Head of caudate nucleus (tissue), 42 donors: ENCODE results near the gene CCDC7.
"Not testable (repeated sequence)": the region's sequence is repeated elsewhere in the genome, so short reads cannot be mapped to it uniquely, and the experiment has no call there.

Source experiments
- DNase-seq, 42 donors: peaks; one replicate each; pipeline versions ENCODE4 v3.0.0 to v3.0.0-alpha.2; 2020 to 2021; ENCODE audit warnings: mixed read lengths in 7 of 42
- intact Hi-C: fragments of 100-400 bp; cut with DNase I; formaldehyde crosslinking; loops from one replicate; pipeline ENCODE4 v1.15.0; 2022

Gene CCDC7

DNA sequence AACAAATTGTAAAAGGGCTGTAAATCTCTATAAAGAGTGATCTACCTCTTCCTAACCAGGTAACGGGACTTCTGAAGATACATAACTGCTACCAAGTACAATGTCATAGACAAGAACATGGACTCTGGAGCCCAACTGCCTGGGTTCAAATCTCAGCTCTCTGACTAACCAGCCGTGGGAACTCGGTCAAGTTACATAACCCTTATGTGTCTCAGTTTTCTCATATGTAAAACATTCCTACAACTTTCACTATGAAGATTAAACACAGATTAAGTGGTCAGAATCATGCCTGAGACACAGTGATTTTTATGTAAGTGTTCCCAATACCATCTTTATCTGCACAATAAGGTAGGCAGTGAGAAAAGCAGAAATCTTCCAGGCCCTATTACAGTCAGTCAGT, 459.5 kb downstream of the CCDC7 start:
- DNase-seq: no peak
- intact Hi-C loops: no loop called here

DNA sequence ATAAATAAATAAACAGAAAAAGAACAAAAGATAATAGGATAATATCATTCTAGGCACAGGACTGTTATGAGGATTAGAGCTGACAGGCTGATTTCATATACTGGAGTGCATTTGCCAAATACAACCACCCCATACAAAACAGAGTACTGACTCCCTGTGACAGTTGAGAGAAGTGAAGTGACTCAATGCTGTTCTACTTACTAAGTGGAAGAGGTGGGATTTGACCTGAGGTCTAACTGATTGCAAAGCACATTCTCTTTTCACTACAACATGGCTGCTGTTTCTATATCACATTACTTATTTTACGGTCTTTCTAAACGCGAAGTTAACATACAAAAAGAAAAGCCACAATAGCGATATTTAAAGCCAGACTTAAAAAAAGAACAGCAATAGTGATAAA, 460.7 kb downstream of the CCDC7 start:
- intact Hi-C loops: no loop called here
- no peak for DNase-seq

GRCh38 chr10:32909456-32909855, 463.5 kb downstream of the CCDC7 start:
- intact Hi-C loops: no loop called here
- DNase-seq: no peak

GRCh38 chr10:32909970-32910369, 464.0 kb downstream of the CCDC7 start:
- DNase-seq, intact Hi-C loops: not testable (repeated sequence)

GRCh38 chr10:32911285-32912016, 465.5 kb downstream of the CCDC7 start:
- intact Hi-C loops: no loop called here
- DNase-seq: no peak

DNA sequence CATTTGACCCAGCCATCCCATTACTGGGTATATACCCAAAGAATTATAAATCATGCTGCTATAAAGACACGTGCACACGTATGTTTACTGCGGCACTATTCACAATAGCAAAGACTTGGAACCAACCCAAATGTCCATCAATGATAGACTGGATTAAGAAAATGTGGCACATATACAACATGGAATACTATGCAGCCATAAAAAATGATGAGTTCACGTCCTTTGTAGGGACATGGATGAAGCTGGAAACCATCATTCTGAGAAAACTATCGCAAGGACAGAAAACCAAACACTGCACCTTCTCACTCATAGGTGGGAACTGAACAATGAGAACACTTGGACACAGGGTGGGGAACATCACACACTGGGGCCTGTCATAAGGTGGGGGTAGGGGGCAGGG, 471.9 kb downstream of the CCDC7 start:
- intact Hi-C loops, DNase-seq: not testable (repeated sequence)

GRCh38 chr10:32922170-32922569, 476.2 kb downstream of the CCDC7 start:
- DNase-seq: no peak
- intact Hi-C loops: no loop called here

GRCh38 chr10:32923134-32923533, 477.2 kb downstream of the CCDC7 start:
- DNase-seq: no peak
- intact Hi-C loops: no loop called here

- intact Hi-C loops: no loop called here
- no peak for DNase-seq
These were observed 477.9 kb downstream of the CCDC7 start for GRCh38 chr10:32923849-32924248.
